Loucy (cell line): Measurements from ENCODE around the gene GPR39.

ENCODE experiments used
- H2AFZ ChIP-seq: fragments of 200-600 bp; sonication (generic); 2 replicates; pipeline ENCODE4 v1.6.0; 2016; ENCODE audit warnings: antibody characterized with exemption, mild to moderate bottlenecking, low read length, moderate library complexity
- H3F3A ChIP-seq: fragments of 200-600 bp; 2 replicates; pipeline ENCODE4 v1.6.0; 2016; ENCODE audit warnings: antibody characterized with exemption, low read depth, mild to moderate bottlenecking
- H3K27me3 ChIP-seq: fragments of 200-600 bp; sonication (generic); 2 replicates; pipeline ENCODE4 v1.6.1; 2014; ENCODE audit warnings: low read length, mild to moderate bottlenecking; ENCODE audit not compliant: insufficient read depth, poor library complexity, severe bottlenecking
- H3K36me3 ChIP-seq: fragments of 200-600 bp; sonication (generic); 2 replicates; pipeline ENCODE4 v1.6.1; 2016; ENCODE audit warnings: low read length; ENCODE audit not compliant: insufficient read depth
- H3K4me1 ChIP-seq: fragments of 200-600 bp; sonication (generic); 2 replicates; pipeline ENCODE4 v1.5.1; 2014; ENCODE audit warnings: low read length, mild to moderate bottlenecking; ENCODE audit not compliant: insufficient read depth, poor library complexity, severe bottlenecking
- H3K4me2 ChIP-seq: fragments of 200-600 bp; sonication (generic); 2 replicates; pipeline ENCODE4 v1.6.0; 2014; ENCODE audit warnings: antibody characterized with exemption, low read length, low read depth, mild to moderate bottlenecking; ENCODE audit not compliant: poor library complexity, severe bottlenecking
- H3K4me3 ChIP-seq: fragments of 200-600 bp; sonication (generic); 2 replicates; pipeline ENCODE4 v1.5.1; 2014; ENCODE audit warnings: low read length, mild to moderate bottlenecking, mixed read lengths; ENCODE audit not compliant: poor library complexity, severe bottlenecking
- H3K79me2 ChIP-seq: fragments of 200-600 bp; sonication (generic); 2 replicates; pipeline ENCODE4 v1.6.1; 2014; ENCODE audit warnings: low read length; ENCODE audit not compliant: insufficient read depth
- H3K9ac ChIP-seq: fragments of 200-600 bp; sonication (generic); 2 replicates; pipeline ENCODE4 v1.6.0; 2014; ENCODE audit warnings: mild to moderate bottlenecking, low read depth, low read length, moderate library complexity; ENCODE audit not compliant: poor library complexity, severe bottlenecking
- H3K9me2 ChIP-seq: fragments of 200-600 bp; sonication (generic); replicated peaks from 2 replicates; pipeline ENCODE4 v1.6.1; 2016; ENCODE audit warnings: low read depth, low read length, mixed read lengths
- H3K9me3 ChIP-seq: fragments of 200-600 bp; sonication (generic); 2 replicates; pipeline ENCODE4 v1.6.1; 2014; ENCODE audit warnings: mild to moderate bottlenecking, antibody characterized with exemption, low read length, low read depth; ENCODE audit not compliant: insufficient read depth
- H4K20me1 ChIP-seq: fragments of 200-600 bp; sonication (generic); 2 replicates; pipeline ENCODE4 v1.6.0; 2014; ENCODE audit warnings: antibody characterized with exemption, low read length, mild to moderate bottlenecking; ENCODE audit not compliant: insufficient read depth, poor library complexity, severe bottlenecking
- EZH2phosphoT487 ChIP-seq: fragments of 200-600 bp; IDR thresholded peaks from 2 replicates; pipeline ENCODE4 v1.6.1; 2018; ENCODE audit warnings: antibody characterized with exemption, mild to moderate bottlenecking, moderate library complexity, borderline replicate concordance
- TF ChIP-seq, protein P1 (sequence below): fragments of 200-600 bp; sonication (generic); conservative IDR thresholded peaks from 2 replicates; pipeline ENCODE4 v1.5.1; 2014; ENCODE audit warnings: mild to moderate bottlenecking, antibody characterized with exemption, low read length

The GPR39 gene

DNA sequence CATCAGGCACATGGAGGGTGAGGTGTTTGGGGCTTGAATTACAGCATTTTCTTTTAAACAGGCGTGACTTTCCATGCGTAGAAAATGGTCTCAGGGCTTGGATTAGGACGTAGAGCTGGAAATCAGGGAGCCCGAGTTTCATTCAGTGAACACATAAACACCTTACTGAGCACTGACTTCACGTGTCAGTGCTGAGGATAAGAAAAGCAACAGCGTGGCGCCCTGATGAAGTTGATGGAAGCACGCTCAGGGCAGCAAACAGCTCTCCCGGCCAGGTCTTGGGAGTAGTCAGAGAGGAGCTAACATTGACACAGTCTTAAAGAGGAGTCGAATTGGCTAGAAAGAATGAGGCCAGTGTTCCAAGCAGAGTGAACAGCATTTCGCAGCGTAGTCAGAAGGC is 142.7 kb downstream of the GPR39 start:
- no peaks in the 10 kb centered on the region for H3K27me3 ChIP-seq
- no peak overlapping the region for H3K4me2 ChIP-seq
- no peaks in the 10 kb centered on the region for H3K9me2 ChIP-seq
- H3F3A ChIP-seq = no peaks in the 10 kb centered on the region
- H4K20me1 ChIP-seq = no peaks in the 10 kb centered on the region
- no peak overlapping the region for H3K9ac ChIP-seq
- TF ChIP-seq, protein P1, sequence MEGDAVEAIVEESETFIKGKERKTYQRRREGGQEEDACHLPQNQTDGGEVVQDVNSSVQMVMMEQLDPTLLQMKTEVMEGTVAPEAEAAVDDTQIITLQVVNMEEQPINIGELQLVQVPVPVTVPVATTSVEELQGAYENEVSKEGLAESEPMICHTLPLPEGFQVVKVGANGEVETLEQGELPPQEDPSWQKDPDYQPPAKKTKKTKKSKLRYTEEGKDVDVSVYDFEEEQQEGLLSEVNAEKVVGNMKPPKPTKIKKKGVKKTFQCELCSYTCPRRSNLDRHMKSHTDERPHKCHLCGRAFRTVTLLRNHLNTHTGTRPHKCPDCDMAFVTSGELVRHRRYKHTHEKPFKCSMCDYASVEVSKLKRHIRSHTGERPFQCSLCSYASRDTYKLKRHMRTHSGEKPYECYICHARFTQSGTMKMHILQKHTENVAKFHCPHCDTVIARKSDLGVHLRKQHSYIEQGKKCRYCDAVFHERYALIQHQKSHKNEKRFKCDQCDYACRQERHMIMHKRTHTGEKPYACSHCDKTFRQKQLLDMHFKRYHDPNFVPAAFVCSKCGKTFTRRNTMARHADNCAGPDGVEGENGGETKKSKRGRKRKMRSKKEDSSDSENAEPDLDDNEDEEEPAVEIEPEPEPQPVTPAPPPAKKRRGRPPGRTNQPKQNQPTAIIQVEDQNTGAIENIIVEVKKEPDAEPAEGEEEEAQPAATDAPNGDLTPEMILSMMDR = no peak
- TF ChIP-seq EZH2phosphoT487 = no peak
- H3K9me3 ChIP-seq = no peaks in the 10 kb centered on the region
- H3K4me1 ChIP-seq = no peaks in the 10 kb centered on the region
- no peak overlapping the region for H2AFZ ChIP-seq
- no peaks in the 10 kb centered on the region for H3K79me2 ChIP-seq
- H3K36me3 ChIP-seq = no peaks in the 10 kb centered on the region
- no peak overlapping the region for H3K4me3 ChIP-seq

DNA sequence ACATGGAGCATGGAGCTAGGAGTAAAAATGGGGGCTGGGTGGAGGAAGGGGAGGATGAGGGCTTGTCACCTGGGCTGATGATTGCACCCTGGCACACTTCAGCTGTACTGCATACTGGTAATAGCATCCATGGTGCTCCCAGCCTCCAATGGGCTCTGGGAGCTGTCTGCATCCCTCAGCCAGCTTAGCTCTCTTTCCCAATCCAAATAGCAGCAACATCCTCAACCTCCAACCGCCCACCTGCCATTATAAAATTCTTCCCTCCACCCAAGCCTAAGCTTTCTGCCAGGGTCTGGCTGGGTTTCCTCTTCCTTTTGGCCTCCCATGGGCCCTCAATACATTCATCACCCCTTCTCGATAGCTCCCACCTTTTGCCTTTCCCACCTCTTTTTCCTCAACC is 143.3 kb downstream of the GPR39 start:
- Histone ChIP-seq H3K4me3 (no peak overlapping the region), H3K9ac (no peak overlapping the region), H3K9me3 (no peaks in the 10 kb centered on the region), H3K36me3 (no peaks in the 10 kb centered on the region), H3F3A (no peaks in the 10 kb centered on the region), H3K4me1 (no peaks in the 10 kb centered on the region), H2AFZ (no peak overlapping the region), H3K27me3 (no peaks in the 10 kb centered on the region), H3K4me2 (no peak overlapping the region), H3K79me2 (no peaks in the 10 kb centered on the region), H3K9me2 (no peaks in the 10 kb centered on the region), H4K20me1 (no peaks in the 10 kb centered on the region)
- no peak for TF ChIP-seq EZH2phosphoT487
- TF ChIP-seq, protein P1 = no peak

DNA sequence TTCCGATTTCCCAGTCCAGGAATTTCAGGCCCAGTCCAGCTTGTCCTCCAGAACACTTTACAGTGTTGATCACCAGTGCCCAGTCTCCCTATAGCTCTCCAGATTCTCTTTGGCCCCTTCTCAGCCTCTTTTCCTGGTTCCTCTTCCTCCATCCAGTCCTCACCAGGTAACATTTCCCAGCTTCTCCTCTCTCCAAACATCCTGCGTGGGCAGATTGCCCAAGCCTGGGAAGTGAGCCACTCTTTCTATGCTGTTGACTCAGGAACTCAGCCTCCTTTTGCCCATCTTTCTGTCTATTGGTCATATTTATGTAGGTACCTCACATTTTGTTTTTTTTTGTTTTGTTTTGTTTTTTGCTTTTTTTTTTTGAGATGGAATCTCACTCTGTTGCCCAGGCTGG is 144.0 kb downstream of the GPR39 start:
- TF ChIP-seq, protein P1 = no peak
- TF ChIP-seq EZH2phosphoT487 = no peak
- no peaks in the 10 kb centered on the region for H3K79me2 ChIP-seq
- H3K36me3 ChIP-seq = no peaks in the 10 kb centered on the region
- no peak overlapping the region for H3K4me2 ChIP-seq
- no peak overlapping the region for H3K9ac ChIP-seq
- H3K9me3 ChIP-seq = no peaks in the 10 kb centered on the region
- H3K9me2 ChIP-seq = no peaks in the 10 kb centered on the region
- no peaks in the 10 kb centered on the region for H3K4me1 ChIP-seq
- no peaks in the 10 kb centered on the region for H4K20me1 ChIP-seq
- no peak overlapping the region for H2AFZ ChIP-seq
- H3K4me3 ChIP-seq = no peak overlapping the region
- H3K27me3 ChIP-seq = no peaks in the 10 kb centered on the region
- H3F3A ChIP-seq = no peaks in the 10 kb centered on the region
